Lung (tissue), 12 donors: ENCODE results near the gene WDR45. TPM values are rescaled to one million over a fixed set of nuclear protein-coding genes. Genes with fewer than 3 reads are reported as not detected.

Source experiments
- ATAC-seq: fragments of 200-7000 bp; cut with Tn5 transposase; one replicate; pipeline ENCODE4 v1.9.1; 2020; ENCODE audit warnings: moderate number of reproducible peaks; ENCODE audit not compliant: insufficient read depth, low FRiP score
- DNase-seq, 3 donors: peaks; one replicate each; pipeline ENCODE4 v3.0.0-alpha.2; 2013 to 2017
- H3K27ac ChIP-seq, 2 donors: one replicate each; pipeline ENCODE4 v1.5.1; 2013; ENCODE audit warnings: mild to moderate bottlenecking in 2 of 2, moderate library complexity in 2 of 2, control low read depth in 1 of 2, inconsistent platforms in 1 of 2, low read depth in 1 of 2, low read length in 1 of 2
- H3K27me3 ChIP-seq, 3 donors: one replicate each; pipeline ENCODE4 v1.5.1; 2013; ENCODE audit warnings: low read length in 2 of 3; ENCODE audit not compliant: control insufficient read depth in 3 of 3, insufficient read depth in 3 of 3
- H3K36me3 ChIP-seq, 4 donors: one replicate each; pipeline ENCODE4 v1.5.1; 2013; ENCODE audit warnings: low read length in 4 of 4, mild to moderate bottlenecking in 1 of 4, moderate library complexity in 1 of 4; ENCODE audit not compliant: control insufficient read depth in 4 of 4, insufficient read depth in 4 of 4
- H3K4me1 ChIP-seq, 5 donors: one replicate each; pipeline ENCODE4 v1.5.1; 2013; ENCODE audit warnings: low read length in 5 of 5, mild to moderate bottlenecking in 2 of 5, moderate library complexity in 1 of 5; ENCODE audit not compliant: control insufficient read depth in 5 of 5, insufficient read depth in 5 of 5
- H3K4me3 ChIP-seq: one replicate; pipeline ENCODE4 v1.5.1; 2013; ENCODE audit warnings: mild to moderate bottlenecking, control low read depth, moderate library complexity
- H3K9ac ChIP-seq, 2 donors: one replicate each; pipeline ENCODE4 v1.5.1; 2013; ENCODE audit warnings: low read length in 2 of 2, control low read depth in 1 of 2; ENCODE audit not compliant: insufficient read depth in 1 of 2
- H3K9me3 ChIP-seq, 4 donors: one replicate each; pipeline ENCODE4 v1.5.1; 2013; ENCODE audit warnings: low read length in 3 of 4, mild to moderate bottlenecking in 1 of 4, moderate library complexity in 1 of 4; ENCODE audit not compliant: control insufficient read depth in 4 of 4, insufficient read depth in 3 of 4
- CTCF ChIP-seq: IDR thresholded peaks from 2 replicates; pipeline ENCODE4 v1.5.1; 2012; ENCODE audit warnings: mild to moderate bottlenecking; ENCODE audit errors: control extremely low read depth, extremely low read depth
- WGBS, 2 donors: extraction: QIAGEN DNeasy Blood & Tissue Kit; methylation state at CpG; one replicate each; pipeline ENCODE4 v1.1.7; 2013; 5-methylcytosine and 5-hydroxymethylcytosine counted together
- polyA plus RNA-seq, 2 donors: library from polyadenylated mRNA; stranded (reverse); fragments of 200-250 nt; gene quantifications; one replicate each; pipeline ENCODE4 v1.2.1, GENCODE V29; 2013
- total RNA-seq, 2 donors: library from RNA; depleted of rRNA in 1 of 2; stranded (reverse); fragments of >200 nt in 1 of 2; gene quantifications; one replicate each; pipeline ENCODE4 v1.2.1, GENCODE V29; 2014 to 2021
- donor health status: control.
- donor health status: control.
- donor health status: Bipolar disorder and iron deficiency.
- donor health status: healthy.
- donor health status: DM: yes; HTN: yes; CAD: no.

Gene WDR45
- total and polyA plus RNA-seq, 4 donors: 48.1 to 71.4 (median 64.3) TPM

DNA sequence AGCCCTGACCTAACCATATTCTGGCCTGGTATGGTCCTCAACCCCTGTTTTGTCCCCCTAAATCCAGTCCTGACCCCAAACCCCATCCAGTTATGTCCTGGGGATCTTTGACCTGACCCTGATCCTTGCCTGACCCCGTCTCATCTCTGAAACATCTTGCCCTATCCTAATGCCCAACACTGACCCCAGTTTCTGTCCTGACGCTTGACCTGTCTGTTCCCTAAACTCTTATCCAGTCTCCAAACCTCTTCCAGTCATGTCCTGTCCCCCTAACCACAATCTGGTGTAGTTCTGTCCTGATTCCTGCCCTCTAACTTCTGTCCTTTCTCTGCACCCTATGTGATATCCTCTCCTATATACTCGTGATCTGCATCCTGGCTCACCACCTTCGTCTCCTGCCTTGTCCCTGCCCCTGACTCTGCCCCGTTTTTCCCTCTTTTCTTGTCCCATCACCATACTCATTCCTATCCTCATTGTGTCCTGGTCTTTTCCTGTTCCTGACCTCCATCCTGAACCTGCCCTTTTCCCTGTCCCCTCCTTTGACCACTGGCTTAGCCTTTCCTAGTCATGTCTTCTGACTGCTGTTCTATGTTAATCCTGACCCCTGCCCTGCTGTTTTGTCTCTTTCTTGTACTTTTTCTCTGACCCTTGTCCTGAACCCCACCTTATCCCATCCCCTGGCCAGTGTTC is 25.5 kb downstream of the WDR45 start:
- H3K36me3 ChIP-seq: no peaks in the 10 kb centered on the region
- H3K4me3 ChIP-seq: no peak overlapping the region
- TF ChIP-seq CTCF: no peak
- H3K27ac ChIP-seq: peak overlapping the region; percentile 64 to 82
- peak overlapping the region in 1 of 2 donors; percentile 61 for H3K9ac ChIP-seq
- no peak for DNase-seq
- ATAC-seq: no peak
- H3K9me3 ChIP-seq: peaks cover 0 to 13% (median 2%) of the 10 kb centered on the region in 4 donors
- no peaks in the 10 kb centered on the region for H3K27me3 ChIP-seq
- no peaks in the 10 kb centered on the region for H3K4me1 ChIP-seq
- 78 to 83% methylated on average over 5 of the region's 5 CpGs for WGBS, 2 donors

DNA sequence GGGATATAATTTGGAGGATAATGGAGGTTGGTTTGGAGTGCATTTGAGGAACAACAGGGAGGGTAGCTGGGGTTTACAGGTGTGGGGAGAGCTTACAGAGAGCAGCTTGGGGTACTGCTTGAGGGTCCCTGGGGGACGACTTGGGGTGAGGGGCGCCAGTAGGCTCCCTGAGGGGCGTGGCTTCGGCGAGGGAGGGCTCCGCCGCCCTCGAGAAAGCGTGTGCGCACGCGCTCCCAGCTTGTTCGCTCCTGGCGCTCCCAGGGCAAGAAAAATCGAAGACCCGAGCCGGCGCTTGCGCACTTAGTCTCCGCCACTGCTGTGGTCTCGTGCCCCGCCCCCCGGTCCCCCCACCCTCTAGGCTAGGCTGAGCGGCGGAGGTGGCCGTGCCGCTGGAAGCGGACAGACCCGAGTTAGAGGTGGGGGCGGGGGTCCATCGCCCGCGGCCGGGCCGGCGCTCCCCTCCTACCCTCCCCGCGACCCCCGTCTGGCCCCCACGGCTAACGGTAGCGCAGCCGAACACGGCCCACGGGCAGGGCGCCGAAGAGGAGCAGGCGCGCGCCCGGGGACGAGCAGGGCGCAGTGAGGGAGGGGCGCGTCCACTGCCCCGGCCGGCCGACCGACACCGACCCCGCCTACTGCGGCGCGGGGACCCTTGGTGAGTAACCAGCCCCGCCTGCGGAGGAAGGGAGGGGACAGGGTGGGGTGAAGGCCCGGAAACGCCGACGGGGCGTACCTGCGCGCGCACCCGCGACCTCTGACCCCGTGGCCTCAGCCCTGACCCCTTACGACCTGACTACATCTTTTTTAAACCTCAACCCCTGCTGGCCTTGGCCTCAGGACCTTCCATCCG is 26.2 kb downstream of the WDR45 start:
- Histone ChIP-seq H3K9ac (peak overlapping the region in 1 of 2 donors; percentile 61), H3K4me3 (peak overlapping the region; percentile 35), H3K27me3 (no peaks in the 10 kb centered on the region), H3K27ac (peak overlapping the region; percentile 64 to 82), H3K9me3 (peaks cover 0 to 13% (median 2%) of the 10 kb centered on the region in 4 donors), H3K4me1 (no peaks in the 10 kb centered on the region), H3K36me3 (no peaks in the 10 kb centered on the region)
- no peak for TF ChIP-seq CTCF
- peak; percentile 64 for ATAC-seq
- 2 to 37% methylated on average over 19 to 79 of the region's 79 CpGs for WGBS, 2 donors
- DNase-seq: peak; percentile 85 to 86 (median 86)

- Histone ChIP-seq H3K9ac (no peak overlapping the region), H3K4me1 (peaks cover 0 to 25% (median 7%) of the 10 kb centered on the region in 5 donors), H3K27me3 (no peaks in the 10 kb centered on the region), H3K36me3 (peaks cover 0 to 6% (median 5%) of the 10 kb centered on the region in 4 donors), H3K9me3 (peaks cover 0 to 4% (median 0%) of the 10 kb centered on the region in 4 donors), H3K27ac (peak overlapping the region; percentile 61 to 74), H3K4me3 (no peak overlapping the region)
- DNase-seq (no peak), ATAC-seq (no peak)
- no peak for TF ChIP-seq CTCF
- WGBS, 2 donors: 14 to 42% methylated on average over 12 to 13 of the region's 13 CpGs
Observed at GRCh38 chrX:49043987-49044281, 35.8 kb downstream of the WDR45 start.
